Ovary (tissue), 3 donors: ENCODE measurements around the gene FNIP2.

ENCODE experiments used
- POLR2A ChIP-seq: fragments of 450-650 bp; IDR thresholded peaks from one replicate; pipeline ENCODE4 v1.6.1; 2017; ENCODE audit warnings: antibody characterized with exemption, mild to moderate bottlenecking, moderate library complexity
- TF ChIP-seq, protein P1 (sequence below), 3 donors: fragments of 450-650 bp in 2 of 3; fragments of 200-600 bp in 1 of 3; IDR thresholded peaks; one replicate each; pipeline versions ENCODE4 v1.5.1 to v1.8.0; 2016 to 2022; ENCODE audit warnings: antibody characterized with exemption in 3 of 3, mild to moderate bottlenecking in 1 of 3
- donor health status: DM: no; HTN: no; CAD: no.

- no peak for TF ChIP-seq POLR2A
- TF ChIP-seq, protein P1, sequence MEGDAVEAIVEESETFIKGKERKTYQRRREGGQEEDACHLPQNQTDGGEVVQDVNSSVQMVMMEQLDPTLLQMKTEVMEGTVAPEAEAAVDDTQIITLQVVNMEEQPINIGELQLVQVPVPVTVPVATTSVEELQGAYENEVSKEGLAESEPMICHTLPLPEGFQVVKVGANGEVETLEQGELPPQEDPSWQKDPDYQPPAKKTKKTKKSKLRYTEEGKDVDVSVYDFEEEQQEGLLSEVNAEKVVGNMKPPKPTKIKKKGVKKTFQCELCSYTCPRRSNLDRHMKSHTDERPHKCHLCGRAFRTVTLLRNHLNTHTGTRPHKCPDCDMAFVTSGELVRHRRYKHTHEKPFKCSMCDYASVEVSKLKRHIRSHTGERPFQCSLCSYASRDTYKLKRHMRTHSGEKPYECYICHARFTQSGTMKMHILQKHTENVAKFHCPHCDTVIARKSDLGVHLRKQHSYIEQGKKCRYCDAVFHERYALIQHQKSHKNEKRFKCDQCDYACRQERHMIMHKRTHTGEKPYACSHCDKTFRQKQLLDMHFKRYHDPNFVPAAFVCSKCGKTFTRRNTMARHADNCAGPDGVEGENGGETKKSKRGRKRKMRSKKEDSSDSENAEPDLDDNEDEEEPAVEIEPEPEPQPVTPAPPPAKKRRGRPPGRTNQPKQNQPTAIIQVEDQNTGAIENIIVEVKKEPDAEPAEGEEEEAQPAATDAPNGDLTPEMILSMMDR (IDR thresholded peaks at IDR 0.05) = no peak
Observed at GRCh38 chr4:158758703-158759102, 10.1 kb upstream of the FNIP2 start.
